Gastroesophageal sphincter (tissue), 3 donors: ENCODE results near the gene MAP3K15.

Experiments
- CTCF ChIP-seq, 4 experiments: fragments of 200-600 bp in 2 of 4; fragments of 450-650 bp in 2 of 4; sonication (generic) in 1 of 4; IDR thresholded peaks; one replicate each; pipeline ENCODE4 v1.5.1; 2017 to 2019; ENCODE audit warnings: antibody characterized with exemption in 4 of 4, mild to moderate bottlenecking in 2 of 4, moderate library complexity in 2 of 4
- EP300 ChIP-seq: sonication (generic); formaldehyde crosslinking; IDR thresholded peaks from one replicate; pipeline ENCODE4 v1.6.1; 2017; ENCODE audit warnings: antibody characterized with exemption, mild to moderate bottlenecking
- POLR2A ChIP-seq, 2 donors: fragments of 450-650 bp; IDR thresholded peaks; one replicate each; pipeline ENCODE4 v1.6.1; 2017; ENCODE audit warnings: antibody characterized with exemption in 2 of 2, mild to moderate bottlenecking in 2 of 2, moderate library complexity in 1 of 2
- POLR2AphosphoS5 ChIP-seq: sonication (generic); formaldehyde crosslinking; IDR thresholded peaks from one replicate; pipeline ENCODE4 v1.6.1; 2017; ENCODE audit warnings: antibody characterized with exemption

GRCh38 chrX:19361701-19362100 is 153.6 kb downstream of the MAP3K15 start:
- TF ChIP-seq CTCF (IDR thresholded peaks at IDR 0.05) (no peak), POLR2A (IDR thresholded peaks at IDR 0.05) (no peak), POLR2AphosphoS5 (no peak), EP300 (no peak)
